ENCODE measurements around the gene PYY.
"Not testable (repeated sequence)": the region's sequence is repeated elsewhere in the genome, so short reads cannot be mapped to it uniquely, and the experiment has no call there.

PYY gene

DNA sequence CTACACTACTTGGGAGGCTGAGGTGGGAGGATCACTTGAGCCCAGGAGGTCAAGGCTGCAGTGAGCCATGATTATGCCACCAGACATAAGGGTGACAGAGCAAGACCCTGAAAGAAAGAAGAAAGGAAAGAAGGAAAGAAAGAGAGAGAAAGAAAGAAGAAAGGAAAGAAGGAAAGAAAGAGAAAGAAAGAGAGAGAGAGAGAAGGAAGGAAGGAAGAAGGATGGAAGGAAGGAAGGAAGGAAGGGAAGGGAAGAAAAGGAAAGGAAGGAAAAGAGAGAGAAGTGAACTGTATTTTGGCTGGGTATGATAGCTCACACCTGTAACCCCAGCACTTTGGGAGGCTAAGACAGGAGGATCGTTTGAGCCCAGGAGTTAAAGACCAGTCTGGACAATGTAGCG, 24.3 kb upstream of the PYY start:
- no peak for FAIRE-seq

GRCh38 chr17:43976963-43977837, 23.5 kb upstream of the PYY start:
- FAIRE-seq: no peak

DNA sequence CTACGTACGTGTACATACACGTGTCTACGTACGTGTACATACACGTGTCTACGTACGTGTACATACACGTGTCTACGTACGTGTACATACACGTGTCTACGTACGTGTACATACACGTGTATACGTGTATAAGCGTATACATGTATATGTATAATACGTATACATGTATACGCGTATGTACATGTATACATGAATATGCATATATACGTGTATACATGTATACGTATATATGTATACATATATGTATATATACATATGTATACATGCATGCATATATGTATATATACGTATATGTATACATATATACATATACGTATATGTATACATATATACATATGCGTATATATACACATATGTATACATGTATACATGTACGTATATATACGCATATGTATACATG, 22.2 kb upstream of the PYY start:
- no peak for FAIRE-seq

DNA sequence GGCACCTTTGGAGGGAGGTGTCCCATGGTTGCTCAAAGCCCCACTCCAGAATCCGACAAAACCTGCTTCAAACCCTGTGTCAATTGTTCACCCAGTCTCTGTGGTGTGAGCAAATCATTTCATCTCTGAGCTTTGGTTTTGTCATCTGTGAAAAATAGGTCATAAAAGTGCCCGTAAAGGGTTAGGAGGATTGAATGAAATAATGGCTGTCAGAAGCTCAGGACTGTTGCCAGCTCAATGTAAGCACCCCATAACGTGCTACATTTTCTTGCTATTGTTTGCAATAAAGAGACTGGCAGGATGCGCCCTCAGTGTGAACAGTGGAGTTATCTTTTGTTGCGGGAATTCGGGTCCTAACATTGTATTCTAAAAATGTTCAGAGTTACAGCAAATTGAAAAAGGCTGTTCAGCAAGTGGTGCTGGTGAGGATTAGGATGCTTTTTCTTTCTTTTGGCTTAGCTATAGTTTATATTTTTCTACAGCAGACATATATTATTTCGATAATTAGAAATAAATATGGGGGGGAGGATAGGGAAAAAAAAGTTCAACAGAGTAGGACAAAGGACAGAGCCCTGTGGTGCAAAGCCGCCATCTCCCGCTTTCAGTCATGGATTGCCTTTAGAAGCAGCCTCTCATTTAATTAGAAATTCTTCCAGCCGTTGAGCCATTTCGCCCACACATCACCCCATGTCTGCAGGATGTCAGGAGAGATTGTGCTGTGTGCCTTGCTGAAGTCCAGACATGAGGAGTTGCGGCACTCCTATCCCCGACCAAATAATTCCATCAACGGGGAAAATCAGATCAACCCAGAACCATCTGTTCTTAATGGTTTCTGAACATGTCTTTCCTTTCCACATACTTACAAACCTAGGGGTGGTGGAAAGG, 20.9 kb upstream of the PYY start:
- no peak for FAIRE-seq

DNA sequence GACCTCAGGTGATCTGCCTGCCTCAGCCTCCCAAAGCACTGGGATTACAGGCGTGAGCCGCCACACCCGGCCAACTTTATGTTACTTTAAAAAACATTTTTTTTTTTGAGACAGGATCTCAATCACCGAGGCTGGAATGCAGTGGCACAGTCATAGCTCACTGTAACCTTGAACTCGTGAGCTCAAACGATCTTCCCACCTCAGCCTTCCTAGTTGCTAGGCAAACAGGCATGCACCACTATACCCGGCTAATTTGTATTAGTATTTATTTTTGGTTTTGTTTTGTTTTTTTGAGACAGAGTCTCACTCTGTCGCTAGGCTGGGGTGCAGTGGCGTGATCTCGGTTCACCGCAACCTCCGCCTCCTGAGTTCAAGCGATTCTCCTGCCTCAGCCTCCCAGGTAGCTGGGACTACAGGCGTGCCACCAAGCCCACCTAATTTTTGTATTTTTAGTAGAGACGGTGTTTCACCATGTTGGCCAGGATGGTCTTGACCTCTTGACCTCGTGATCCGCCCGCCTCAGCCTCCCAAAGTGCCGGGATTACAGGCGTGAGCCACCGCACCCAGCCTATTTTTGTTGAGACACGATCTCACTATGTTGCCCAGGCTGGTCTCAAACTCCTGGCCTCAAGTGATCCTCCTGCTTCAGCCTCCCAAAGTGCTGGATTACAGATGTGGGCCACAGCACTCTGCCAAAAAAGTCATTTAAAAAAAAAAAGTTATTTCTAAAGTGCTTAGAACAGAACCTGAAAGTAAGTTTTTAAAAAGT, 18.9 kb upstream of the PYY start:
- not testable (repeated sequence) for FAIRE-seq

DNA sequence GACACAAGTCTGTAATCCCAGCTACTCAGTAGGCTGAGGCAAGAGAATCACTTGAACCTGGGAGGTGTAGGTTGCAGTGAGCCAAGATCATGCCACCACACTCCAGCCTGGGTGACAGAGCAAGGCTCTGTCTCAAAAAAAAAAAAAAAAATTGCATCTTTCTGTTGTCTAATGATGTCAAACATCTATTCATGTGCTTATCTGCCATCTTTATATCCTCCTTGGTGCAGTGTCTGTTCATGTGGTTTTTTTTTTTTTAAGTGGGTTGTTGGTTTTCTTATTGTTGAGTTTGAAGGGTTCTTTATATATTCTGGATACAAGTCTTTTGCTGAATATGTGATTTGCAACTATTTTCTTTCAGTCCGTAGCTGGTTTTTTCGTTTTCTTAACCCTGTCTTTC, 17.7 kb upstream of the PYY start:
- not testable (repeated sequence) for FAIRE-seq

GRCh38 chr17:43970366-43970765, 16.6 kb upstream of the PYY start:
- FAIRE-seq: no peak

DNA sequence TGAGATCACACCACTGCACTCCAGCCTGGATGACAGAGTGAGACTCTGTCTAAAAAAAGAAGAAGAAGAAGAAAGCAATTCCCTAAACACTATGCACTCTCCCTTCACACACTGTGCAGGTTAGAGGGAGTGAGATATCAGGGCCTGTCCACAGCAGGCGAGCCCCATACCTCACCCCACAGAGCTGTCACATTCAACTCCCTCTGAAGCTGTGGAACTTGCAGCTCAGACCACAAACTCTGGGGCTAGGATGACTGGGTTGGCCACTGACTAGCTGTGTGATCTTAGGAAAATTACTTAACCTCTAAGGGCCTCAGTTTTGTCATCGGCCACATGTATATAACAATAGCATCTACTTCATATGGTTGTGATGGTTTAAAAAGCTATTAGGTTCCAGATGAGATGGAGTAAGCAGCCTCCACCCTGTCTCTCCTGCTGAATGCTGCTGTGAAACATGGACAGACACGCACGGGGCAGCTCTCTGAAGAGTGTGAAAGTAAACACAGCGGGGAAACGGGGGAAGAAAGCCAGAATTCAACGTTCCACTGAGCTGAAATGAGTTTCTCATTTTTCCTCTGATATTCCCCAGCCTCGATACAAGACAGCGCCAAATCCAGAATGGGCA, 13.6 kb upstream of the PYY start:
- FAIRE-seq: no peak

DNA sequence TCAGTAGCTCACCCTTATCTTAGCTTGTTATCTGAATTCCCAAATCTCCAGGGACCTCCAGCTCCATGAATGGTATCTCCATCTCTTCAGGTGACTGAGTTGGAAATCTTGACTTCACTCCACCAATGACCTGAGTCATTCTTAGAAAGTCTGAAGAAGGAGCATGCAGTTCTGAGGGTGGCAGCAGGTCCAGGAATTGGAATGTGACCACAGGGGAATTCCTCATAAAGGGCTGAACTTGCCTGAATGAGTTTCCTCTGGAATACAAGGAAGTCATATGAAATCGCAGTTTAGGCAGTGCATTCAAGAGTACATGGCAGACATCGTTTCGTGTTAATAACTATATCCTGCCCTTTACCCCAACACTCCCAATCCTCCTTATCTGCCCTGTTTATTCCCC, 12.5 kb upstream of the PYY start:
- FAIRE-seq: no peak

- FAIRE-seq: no peak
Measured at GRCh38 chr17:43962479-43962878, 8.7 kb upstream of the PYY start.

DNA sequence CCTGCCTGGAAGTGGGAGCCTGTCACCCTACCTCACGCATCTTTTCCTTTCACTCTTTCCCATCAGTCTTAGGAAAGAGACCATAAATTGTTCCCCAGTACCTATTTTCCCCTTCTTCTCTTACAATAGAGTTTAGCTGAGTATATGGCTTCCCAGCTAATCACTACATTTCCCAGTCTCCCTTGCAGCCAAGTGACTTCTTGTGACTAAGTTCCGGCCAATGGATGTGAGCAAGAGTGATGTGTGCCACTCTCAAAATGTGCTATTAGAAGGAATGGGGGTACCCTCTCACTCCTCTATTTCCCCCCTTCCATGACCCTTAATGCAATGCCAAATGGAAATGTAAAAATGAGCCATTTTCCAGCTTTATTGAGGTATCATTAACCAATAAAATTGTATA, 8.2 kb upstream of the PYY start:
- no peak for FAIRE-seq

DNA sequence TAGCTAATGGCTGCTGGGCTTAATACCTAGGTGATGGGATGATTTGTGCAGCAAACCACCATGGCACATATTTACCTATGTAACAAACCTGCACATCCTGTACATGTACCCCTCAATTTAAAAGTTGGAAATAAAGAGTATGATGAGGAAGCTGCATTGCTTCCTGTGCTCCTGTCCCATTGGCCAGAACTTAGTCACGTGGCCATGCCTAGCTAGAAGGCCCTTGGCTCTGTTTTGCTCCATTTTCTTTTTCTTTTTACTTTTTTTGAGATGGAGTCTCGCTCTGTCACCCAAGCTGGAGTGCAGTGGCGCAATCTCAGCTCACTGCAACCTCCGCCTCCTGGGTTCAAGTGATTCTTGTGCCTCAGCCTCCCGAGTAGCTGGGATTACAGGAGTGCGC, 7.6 kb upstream of the PYY start:
- not testable (repeated sequence) for FAIRE-seq

- FAIRE-seq: no peak
Measured at GRCh38 chr17:43958748-43959352, 5.1 kb upstream of the PYY start.

- FAIRE-seq: no peak
Measured at GRCh38 chr17:43956222-43956621, 2.5 kb upstream of the PYY start.

DNA sequence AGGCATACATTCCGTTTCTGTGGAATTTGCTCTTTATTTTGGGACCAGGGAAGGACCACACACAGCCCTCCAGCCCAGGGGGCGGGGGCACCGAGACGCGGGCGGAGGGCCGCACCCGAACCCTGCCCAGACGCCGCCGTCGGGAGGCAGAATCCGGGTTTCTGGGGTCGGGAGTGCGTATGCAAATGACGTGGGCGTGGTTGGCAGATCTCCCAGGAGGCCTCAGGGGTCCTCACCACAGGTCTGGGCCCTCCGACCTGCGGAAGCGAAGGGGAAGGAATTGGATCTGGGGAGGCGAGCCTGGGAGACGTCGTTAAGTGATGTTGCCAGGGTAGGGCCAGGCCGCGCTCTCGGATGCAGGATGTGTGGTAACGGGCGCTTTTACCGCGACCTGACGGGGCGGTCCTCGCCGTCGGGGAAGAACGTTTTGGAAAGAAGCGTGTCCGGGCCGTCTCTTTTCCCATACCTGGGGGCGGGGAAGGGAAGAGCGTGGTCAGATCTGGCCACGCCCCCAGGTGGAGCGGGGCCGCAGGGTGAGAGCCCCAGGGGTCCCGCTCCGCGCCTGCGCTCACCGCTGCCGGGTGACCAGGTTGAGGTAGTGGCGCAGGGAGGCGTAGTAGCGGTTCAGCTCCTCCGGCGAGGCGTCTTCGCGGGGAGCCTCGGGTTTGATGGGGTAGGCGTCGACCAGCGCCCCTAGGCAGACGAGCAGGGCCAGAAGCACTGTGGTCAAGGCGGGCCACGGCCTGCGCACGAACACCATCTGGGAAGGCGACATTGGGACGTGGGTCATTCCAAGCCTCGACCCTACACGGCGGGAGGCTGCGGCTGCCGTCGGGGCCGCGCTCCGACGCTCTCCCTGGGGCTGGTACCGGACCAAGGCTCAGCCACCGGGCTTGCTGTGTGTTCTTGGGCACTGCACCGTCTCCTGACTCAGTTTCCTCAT, 745 bp downstream of the PYY start:
- no peak for FAIRE-seq

- no peak for FAIRE-seq
Measured at GRCh38 chr17:43952351-43952723, 1.4 kb downstream of the PYY start.

- FAIRE-seq: no peak
Measured at GRCh38 chr17:43951750-43952149, 2.0 kb downstream of the PYY start.

DNA sequence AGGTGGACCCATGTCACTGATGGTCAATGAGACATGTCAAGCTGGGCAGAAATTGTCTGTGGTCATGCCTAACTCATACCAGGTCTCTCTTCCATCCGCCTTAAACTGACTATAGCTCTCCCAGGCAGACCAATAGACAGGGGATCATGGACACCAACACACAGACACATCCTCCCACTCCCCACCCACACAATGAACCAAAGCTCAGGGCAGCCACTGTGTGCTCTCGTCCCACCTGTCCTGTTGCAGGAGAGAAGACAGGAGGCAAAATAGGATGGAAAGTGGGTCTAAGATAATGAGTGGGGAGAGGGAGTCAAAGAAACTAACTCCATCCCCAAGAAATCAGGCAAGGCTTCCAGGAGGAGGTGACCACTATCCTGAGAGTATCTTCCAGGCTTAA, 3.2 kb downstream of the PYY start:
- no peak for FAIRE-seq

GRCh38 chr17:43949781-43950180, 4.0 kb downstream of the PYY start:
- FAIRE-seq: no peak

- FAIRE-seq: no peak
Measured at GRCh38 chr17:43946781-43947180, 7.0 kb downstream of the PYY start.

Measured in colon (tissue), 2 donors.